ENCODE results near the gene CD2. TPM values are rescaled to one million over a fixed set of nuclear protein-coding genes. Genes with fewer than 3 reads are reported as not detected.

Gene CD2
- polyA plus RNA-seq, 3 donors = 0.89 to 3.6 (median 2.1) TPM

GRCh38 chr1:116738673-116739370 lies 15.4 kb upstream of the CD2 start:
- Mint-ChIP-seq H3K27ac (peak overlapping the region in 1 of 7 donors; percentile 32), H3K36me3 (peaks cover 6 to 7% of the 10 kb centered on the region in 2 donors), H3K4me3 (no peak overlapping the region), H3K27me3 (ENCODE audit: low read depth in 3 of 3) (peaks cover 0 to 3% (median 1%) of the 10 kb centered on the region in 3 donors), H3K4me1 (peaks cover 40% of the 10 kb centered on the region), H3K9me3 (peaks cover 18 to 24% (median 22%) of the 10 kb centered on the region in 7 donors)
- TF ChIP-seq CTCF (IDR thresholded peaks at IDR 0.05) = no peak
- H3K79me2 ChIP-seq (ENCODE audit: insufficient read depth, low read length) = no peaks in the 10 kb centered on the region
- H3K4me1 ChIP-seq (ENCODE audit: control insufficient read depth in 1 of 2, insufficient read depth in 2 of 2, low read length in 2 of 2) = peaks cover 34 to 39% of the 10 kb centered on the region in 2 donors
- H3K9ac ChIP-seq (ENCODE audit: insufficient read depth, low read length, poor library complexity, severe bottlenecking) = no peak overlapping the region
- no peak overlapping the region for H3K27ac ChIP-seq (ENCODE audit: low read depth in 1 of 2, low read length in 2 of 2)
- H2AFZ ChIP-seq (ENCODE audit: insufficient read depth, low read depth, low read length, poor library complexity, severe bottlenecking) = no peak overlapping the region
- H3K9me3 ChIP-seq (replicated peaks in 1 of 2; ENCODE audit: control insufficient read depth in 1 of 2, insufficient read depth in 1 of 2, low read length in 2 of 2) = peaks cover 19 to 23% of the 10 kb centered on the region in 2 donors
- WGBS (ENCODE audit: insufficient coverage) = 58% methylated on average over 7 of the region's 9 CpGs
- H3K27me3 ChIP-seq (ENCODE audit: control insufficient read depth in 2 of 2, insufficient read depth in 2 of 2, low read length in 2 of 2) = no peaks in the 10 kb centered on the region
- H3K4me2 ChIP-seq (replicated peaks; ENCODE audit: extremely low read depth, low read length, poor library complexity, severe bottlenecking) = no peak overlapping the region
- peaks cover 0 to 6% of the 10 kb centered on the region in 2 donors for H3K36me3 ChIP-seq (replicated peaks in 1 of 2; ENCODE audit: control insufficient read depth in 1 of 2, insufficient read depth in 2 of 2, low read length in 2 of 2)
- DNase-seq = peak in 2 of 3 donors; percentile 10 to 58
- H4K20me1 ChIP-seq (ENCODE audit: insufficient read depth, low read length) = no peaks in the 10 kb centered on the region
- no peak overlapping the region for H3K4me3 ChIP-seq (replicated peaks in 1 of 3; ENCODE audit: low read depth in 2 of 3, low read length in 3 of 3)
- intact Hi-C loops (cut with micrococcal nuclease) = loop anchor here (2.0 to 10.0 kb wide), 5 partner anchors 74 to 388 kb away; no protein-coding TSS in a partner anchor

- Mint-ChIP-seq H3K27ac (peak overlapping the region in 1 of 7 donors; percentile 31), H3K9me3 (peaks cover 25 to 31% (median 28%) of the 10 kb centered on the region in 7 donors), H3K27me3 (ENCODE audit: low read depth in 3 of 3) (peaks cover 0 to 3% (median 1%) of the 10 kb centered on the region in 3 donors), H3K36me3 (peaks cover 7 to 9% of the 10 kb centered on the region in 2 donors), H3K4me3 (no peak overlapping the region), H3K4me1 (peaks cover 38% of the 10 kb centered on the region)
- H3K27me3 ChIP-seq (ENCODE audit: control insufficient read depth in 2 of 2, insufficient read depth in 2 of 2, low read length in 2 of 2) = no peaks in the 10 kb centered on the region
- WGBS (ENCODE audit: insufficient coverage) = 94% methylated on average over 3 of the region's 7 CpGs
- H3K4me2 ChIP-seq (replicated peaks; ENCODE audit: extremely low read depth, low read length, poor library complexity, severe bottlenecking) = no peak overlapping the region
- H3K36me3 ChIP-seq (replicated peaks in 1 of 2; ENCODE audit: control insufficient read depth in 1 of 2, insufficient read depth in 2 of 2, low read length in 2 of 2) = peaks cover 0 to 10% of the 10 kb centered on the region in 2 donors
- H3K9ac ChIP-seq (ENCODE audit: insufficient read depth, low read length, poor library complexity, severe bottlenecking) = no peak overlapping the region
- intact Hi-C loops (cut with micrococcal nuclease) = loop anchor here (2.0 to 10.0 kb wide), 5 partner anchors 73 to 388 kb away; no protein-coding TSS in a partner anchor
- no peak overlapping the region for H3K4me3 ChIP-seq (replicated peaks in 1 of 3; ENCODE audit: low read depth in 2 of 3, low read length in 3 of 3)
- H3K27ac ChIP-seq (ENCODE audit: low read depth in 1 of 2, low read length in 2 of 2) = no peak overlapping the region
- no peaks in the 10 kb centered on the region for H3K79me2 ChIP-seq (ENCODE audit: insufficient read depth, low read length)
- H3K4me1 ChIP-seq (ENCODE audit: control insufficient read depth in 1 of 2, insufficient read depth in 2 of 2, low read length in 2 of 2) = peaks cover 34 to 39% of the 10 kb centered on the region in 2 donors
- DNase-seq = no peak
- TF ChIP-seq CTCF (IDR thresholded peaks at IDR 0.05) = no peak
- no peak overlapping the region for H2AFZ ChIP-seq (ENCODE audit: insufficient read depth, low read depth, low read length, poor library complexity, severe bottlenecking)
- H3K9me3 ChIP-seq (replicated peaks in 1 of 2; ENCODE audit: control insufficient read depth in 1 of 2, insufficient read depth in 1 of 2, low read length in 2 of 2) = peaks cover 25 to 29% of the 10 kb centered on the region in 2 donors
- H4K20me1 ChIP-seq (ENCODE audit: insufficient read depth, low read length) = no peaks in the 10 kb centered on the region
These were observed 14.7 kb upstream of the CD2 start for GRCh38 chr1:116739371-116740012.
